ENCODE data around the gene RNF157. TPM values are rescaled to one million over a fixed set of nuclear protein-coding genes. Genes with fewer than 3 reads are reported as not detected.
A peak's percentile ranks its signal among the peaks of the same experiment; 100 is the strongest.
"Not testable (repeated sequence)": the region's sequence is repeated elsewhere in the genome, so short reads cannot be mapped to it uniquely, and the experiment has no call there.

Gene RNF157
- polyA plus RNA-seq, 1 experiment, result 0.50 TPM

DNA sequence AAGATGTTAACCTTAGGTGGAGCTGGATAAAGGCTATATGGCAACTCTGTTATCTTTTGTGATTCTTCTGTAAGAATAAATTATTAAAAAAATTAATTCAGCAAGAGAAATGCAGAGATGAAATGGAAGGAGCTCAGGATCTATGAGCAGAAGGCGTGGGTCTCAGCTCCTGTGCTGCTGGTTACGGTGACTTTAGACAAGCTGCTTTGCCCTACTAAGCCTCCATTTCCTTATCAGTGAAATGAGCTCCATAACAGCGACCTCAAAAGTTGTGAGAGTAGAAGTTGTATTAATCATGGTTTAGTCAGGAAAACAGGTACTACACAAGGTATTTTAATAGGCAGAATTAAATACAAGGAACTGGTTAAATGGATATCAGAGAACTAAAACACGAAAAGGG lies 51.0 kb downstream of the RNF157 start:
- Histone ChIP-seq H3K36me3 (ENCODE audit: control insufficient read depth, insufficient read depth, low read length) (no peaks in the 10 kb centered on the region), H3K27me3 (ENCODE audit: control insufficient read depth, insufficient read depth, low read length) (peaks cover 4% of the 10 kb centered on the region; the same call in 1 of the 2 replicates), H3K4me3 (ENCODE audit: low read depth, low read length) (no peak overlapping the region)
- ChIA-PET POLR2A (no interaction called here), CTCF (interaction anchor here (0.5 to 1.9 kb wide), 5 partner anchors 9 to 91 kb away, joined by 3 to 8 read pairs (median 3); no protein-coding TSS in a partner anchor)
- no peak for DNase-seq (ENCODE audit: low read depth)
- TF ChIP-seq, protein P1, sequence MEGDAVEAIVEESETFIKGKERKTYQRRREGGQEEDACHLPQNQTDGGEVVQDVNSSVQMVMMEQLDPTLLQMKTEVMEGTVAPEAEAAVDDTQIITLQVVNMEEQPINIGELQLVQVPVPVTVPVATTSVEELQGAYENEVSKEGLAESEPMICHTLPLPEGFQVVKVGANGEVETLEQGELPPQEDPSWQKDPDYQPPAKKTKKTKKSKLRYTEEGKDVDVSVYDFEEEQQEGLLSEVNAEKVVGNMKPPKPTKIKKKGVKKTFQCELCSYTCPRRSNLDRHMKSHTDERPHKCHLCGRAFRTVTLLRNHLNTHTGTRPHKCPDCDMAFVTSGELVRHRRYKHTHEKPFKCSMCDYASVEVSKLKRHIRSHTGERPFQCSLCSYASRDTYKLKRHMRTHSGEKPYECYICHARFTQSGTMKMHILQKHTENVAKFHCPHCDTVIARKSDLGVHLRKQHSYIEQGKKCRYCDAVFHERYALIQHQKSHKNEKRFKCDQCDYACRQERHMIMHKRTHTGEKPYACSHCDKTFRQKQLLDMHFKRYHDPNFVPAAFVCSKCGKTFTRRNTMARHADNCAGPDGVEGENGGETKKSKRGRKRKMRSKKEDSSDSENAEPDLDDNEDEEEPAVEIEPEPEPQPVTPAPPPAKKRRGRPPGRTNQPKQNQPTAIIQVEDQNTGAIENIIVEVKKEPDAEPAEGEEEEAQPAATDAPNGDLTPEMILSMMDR (IDR thresholded peaks at IDR 0.05; ENCODE audit: insufficient read depth, low read depth, low read length), result no peak

- Histone ChIP-seq H3K36me3 (ENCODE audit: control insufficient read depth, insufficient read depth, low read length) (no peaks in the 10 kb centered on the region), H3K27me3 (ENCODE audit: control insufficient read depth, insufficient read depth, low read length) (peaks cover 4% of the 10 kb centered on the region; the same call in 1 of the 2 replicates), H3K4me3 (ENCODE audit: low read depth, low read length) (no peak overlapping the region)
- POLR2A ChIA-PET, result no interaction called here
- no peak for DNase-seq (ENCODE audit: low read depth)
- CTCF ChIA-PET, result interaction anchor here (0.8 to 1.9 kb wide), 4 partner anchors 8 to 92 kb away, joined by 3 to 8 read pairs (median 4); no protein-coding TSS in a partner anchor
- TF ChIP-seq, protein P1 (IDR thresholded peaks at IDR 0.05; ENCODE audit: insufficient read depth, low read depth, low read length), result no peak
Measured at GRCh38 chr17:76188213-76189016, 51.9 kb downstream of the RNF157 start.

- H3K36me3 ChIP-seq (ENCODE audit: control insufficient read depth, insufficient read depth, low read length); POLR2A ChIA-PET; CTCF ChIA-PET; H3K27me3 ChIP-seq (ENCODE audit: control insufficient read depth, insufficient read depth, low read length); H3K4me3 ChIP-seq (ENCODE audit: low read depth, low read length); DNase-seq (ENCODE audit: low read depth): not testable (repeated sequence)
Measured at GRCh38 chr17:76186774-76187173, 53.5 kb downstream of the RNF157 start.

- Histone ChIP-seq H3K27me3 (ENCODE audit: control insufficient read depth, insufficient read depth, low read length) (no peaks in the 10 kb centered on the region), H3K4me3 (ENCODE audit: low read depth, low read length) (no peak overlapping the region), H3K36me3 (ENCODE audit: control insufficient read depth, insufficient read depth, low read length) (no peaks in the 10 kb centered on the region)
- ChIA-PET CTCF (interaction anchor here (1.0 to 2.9 kb wide), 5 partner anchors 8 to 170 kb away, joined by 3 to 26 read pairs (median 4); no protein-coding TSS in a partner anchor), POLR2A (no interaction called here)
- no peak for DNase-seq (ENCODE audit: low read depth)
- TF ChIP-seq, protein P1 (IDR thresholded peaks at IDR 0.05; ENCODE audit: insufficient read depth, low read depth, low read length), result no peak
Measured at GRCh38 chr17:76184290-76184689, 56.0 kb downstream of the RNF157 start.

DNA sequence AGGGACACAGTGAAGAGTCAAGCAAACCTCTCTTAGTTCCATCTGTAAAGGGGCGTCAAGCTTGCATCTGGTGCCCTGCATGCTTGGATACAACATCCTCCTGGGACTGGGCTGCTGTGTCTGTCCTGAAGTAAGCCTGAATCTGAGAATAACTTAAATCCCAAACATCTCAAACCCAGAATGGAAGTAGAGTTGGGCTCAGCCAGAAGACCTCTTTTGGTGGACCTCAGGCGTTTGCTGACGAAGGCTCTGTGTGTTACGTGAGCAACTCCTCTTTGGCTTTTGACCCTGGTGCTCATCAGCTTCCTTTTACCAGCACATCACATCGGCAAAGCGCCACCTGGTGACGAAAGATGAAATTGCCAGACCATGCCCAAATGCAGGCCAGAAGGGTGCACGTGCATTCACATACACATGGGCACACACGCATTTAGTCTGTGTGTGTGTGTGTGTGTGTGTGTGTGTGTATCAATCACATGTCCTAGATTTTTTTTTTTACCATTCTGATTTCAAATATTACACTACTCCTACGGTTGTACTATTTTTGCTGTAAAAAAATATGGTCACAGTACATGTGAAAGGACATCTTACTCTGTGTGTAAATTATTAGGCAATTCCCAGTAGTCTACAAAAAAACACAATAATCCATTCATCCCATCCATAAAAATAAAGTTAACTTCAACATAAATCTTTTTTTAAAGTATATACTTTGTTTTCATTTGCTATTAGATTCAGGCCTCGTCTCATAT lies 58.1 kb downstream of the RNF157 start:
- DNase-seq (ENCODE audit: low read depth), result peak; percentile 35
- TF ChIP-seq, protein P1 (IDR thresholded peaks at IDR 0.05; ENCODE audit: insufficient read depth, low read depth, low read length), result peak; percentile 90
- ChIA-PET POLR2A (no interaction called here), CTCF (interaction anchor here (0.6 to 8.2 kb wide), 27 partner anchors 8 to 273 kb away, joined by 3 to 99 read pairs (median 4); partner anchors contain the start of gene FOXJ1)
- Histone ChIP-seq H3K36me3 (ENCODE audit: control insufficient read depth, insufficient read depth, low read length) (no peaks in the 10 kb centered on the region), H3K4me3 (ENCODE audit: low read depth, low read length) (no peak overlapping the region), H3K27me3 (ENCODE audit: control insufficient read depth, insufficient read depth, low read length) (no peaks in the 10 kb centered on the region)
